GM13977 (cell line): Measurements from ENCODE around the gene PRF1.

ENCODE experiments used
- DNase-seq: peaks from one replicate; pipeline ENCODE4 v3.0.0; 2012; ENCODE audit warnings: low spot score
- in situ Hi-C: fragments of 300-500 bp; cut with MboI; formaldehyde crosslinking; loops from one replicate; pipeline ENCODE4 v1.12.0; 2022; ENCODE audit warnings: low sequenced_read_pairs, low pct_unique_long_range_greater_than_20kb, mixed read lengths, inconsistent platforms; ENCODE audit not compliant: unreplicated experiment
- TF ChIP-seq, protein P1 (sequence below): IDR thresholded peaks from 2 replicates; pipeline ENCODE4 v1.5.1; 2012; ENCODE audit warnings: mild to moderate bottlenecking, control low read depth; ENCODE audit not compliant: insufficient read depth; ENCODE audit errors: extremely low read depth, missing control alignments

PRF1 gene

DNA sequence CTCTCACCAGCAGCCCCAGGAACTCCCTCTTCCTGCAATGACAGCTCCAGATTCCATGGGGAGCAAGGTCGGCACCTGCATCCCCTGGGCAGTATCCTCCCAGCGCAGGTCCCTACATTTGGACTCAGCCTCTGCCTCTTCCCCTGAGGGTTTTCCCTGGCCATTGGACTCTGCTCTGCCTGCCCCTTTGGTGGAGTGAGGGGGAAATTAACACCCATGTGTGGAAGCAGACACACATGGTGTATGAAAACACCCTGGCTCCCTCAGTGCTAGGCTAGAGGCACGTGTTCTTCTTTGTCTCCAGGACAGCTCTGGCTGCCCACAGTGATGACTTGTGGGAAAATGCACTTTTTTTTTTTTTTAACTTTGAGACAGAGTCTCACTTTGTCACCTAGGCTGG, 8.4 kb downstream of the PRF1 start:
- TF ChIP-seq, protein P1, sequence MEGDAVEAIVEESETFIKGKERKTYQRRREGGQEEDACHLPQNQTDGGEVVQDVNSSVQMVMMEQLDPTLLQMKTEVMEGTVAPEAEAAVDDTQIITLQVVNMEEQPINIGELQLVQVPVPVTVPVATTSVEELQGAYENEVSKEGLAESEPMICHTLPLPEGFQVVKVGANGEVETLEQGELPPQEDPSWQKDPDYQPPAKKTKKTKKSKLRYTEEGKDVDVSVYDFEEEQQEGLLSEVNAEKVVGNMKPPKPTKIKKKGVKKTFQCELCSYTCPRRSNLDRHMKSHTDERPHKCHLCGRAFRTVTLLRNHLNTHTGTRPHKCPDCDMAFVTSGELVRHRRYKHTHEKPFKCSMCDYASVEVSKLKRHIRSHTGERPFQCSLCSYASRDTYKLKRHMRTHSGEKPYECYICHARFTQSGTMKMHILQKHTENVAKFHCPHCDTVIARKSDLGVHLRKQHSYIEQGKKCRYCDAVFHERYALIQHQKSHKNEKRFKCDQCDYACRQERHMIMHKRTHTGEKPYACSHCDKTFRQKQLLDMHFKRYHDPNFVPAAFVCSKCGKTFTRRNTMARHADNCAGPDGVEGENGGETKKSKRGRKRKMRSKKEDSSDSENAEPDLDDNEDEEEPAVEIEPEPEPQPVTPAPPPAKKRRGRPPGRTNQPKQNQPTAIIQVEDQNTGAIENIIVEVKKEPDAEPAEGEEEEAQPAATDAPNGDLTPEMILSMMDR = no peak
- in situ Hi-C loops = no loop called here
- DNase-seq = no peak

DNA sequence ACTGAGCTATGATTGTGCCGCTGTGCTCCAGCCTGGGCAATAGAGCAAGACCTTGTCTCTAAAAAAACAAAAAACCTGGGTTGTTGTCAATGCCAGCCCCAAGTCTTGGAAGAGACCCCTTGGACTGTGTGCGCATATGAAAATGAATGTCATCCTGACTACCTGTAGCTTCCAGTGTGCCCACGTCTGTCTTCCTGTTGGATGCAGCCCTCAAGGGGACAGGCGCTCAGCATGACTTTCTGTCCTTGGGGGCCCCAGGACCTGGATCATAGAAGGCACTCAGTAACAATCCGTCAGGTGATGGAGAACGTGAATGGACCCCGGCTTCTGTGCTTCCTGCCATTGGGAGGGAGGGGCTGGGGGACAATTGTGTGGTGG, 9.0 kb downstream of the PRF1 start:
- in situ Hi-C loops = no loop called here
- TF ChIP-seq, protein P1 = no peak
- no peak for DNase-seq

DNA sequence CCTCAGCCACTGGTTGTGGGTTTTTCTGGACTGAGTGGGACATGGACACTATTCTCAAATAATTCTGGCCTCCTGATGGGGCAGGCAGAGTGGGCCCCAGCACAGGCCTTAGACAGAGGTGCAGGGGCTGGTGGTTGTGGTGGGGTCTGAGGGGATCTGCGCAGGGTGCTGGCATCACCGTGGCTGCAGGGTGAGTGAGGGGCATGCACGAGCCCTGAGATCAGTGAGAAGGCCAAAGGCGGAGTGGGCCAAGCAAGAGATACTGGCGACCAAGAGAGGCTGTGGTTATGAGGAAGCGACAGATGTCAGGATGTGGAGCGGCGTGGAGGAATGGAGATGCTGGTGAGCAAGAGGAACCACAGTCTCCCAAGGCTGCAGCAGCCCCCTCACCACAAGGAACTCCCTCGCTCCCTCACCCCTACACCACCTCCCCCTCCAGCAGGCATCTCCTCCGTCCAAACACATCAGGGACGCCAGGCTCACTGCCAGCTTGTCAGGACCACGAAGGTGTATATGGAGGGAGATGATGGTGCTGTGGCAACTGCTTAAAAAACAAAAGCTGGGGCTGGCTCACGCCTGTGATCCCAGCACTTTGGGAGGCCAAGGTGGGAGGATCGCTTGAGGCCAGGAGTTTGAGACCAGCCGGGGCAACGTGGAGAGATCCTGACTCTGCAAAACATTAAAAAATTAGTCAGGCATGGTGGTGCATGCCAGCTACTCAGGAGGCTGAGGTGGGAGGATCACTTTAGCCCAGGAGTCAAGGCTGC, 9.6 kb downstream of the PRF1 start:
- TF ChIP-seq, protein P1 = no peak
- DNase-seq = no peak
- in situ Hi-C loops = no loop called here

DNA sequence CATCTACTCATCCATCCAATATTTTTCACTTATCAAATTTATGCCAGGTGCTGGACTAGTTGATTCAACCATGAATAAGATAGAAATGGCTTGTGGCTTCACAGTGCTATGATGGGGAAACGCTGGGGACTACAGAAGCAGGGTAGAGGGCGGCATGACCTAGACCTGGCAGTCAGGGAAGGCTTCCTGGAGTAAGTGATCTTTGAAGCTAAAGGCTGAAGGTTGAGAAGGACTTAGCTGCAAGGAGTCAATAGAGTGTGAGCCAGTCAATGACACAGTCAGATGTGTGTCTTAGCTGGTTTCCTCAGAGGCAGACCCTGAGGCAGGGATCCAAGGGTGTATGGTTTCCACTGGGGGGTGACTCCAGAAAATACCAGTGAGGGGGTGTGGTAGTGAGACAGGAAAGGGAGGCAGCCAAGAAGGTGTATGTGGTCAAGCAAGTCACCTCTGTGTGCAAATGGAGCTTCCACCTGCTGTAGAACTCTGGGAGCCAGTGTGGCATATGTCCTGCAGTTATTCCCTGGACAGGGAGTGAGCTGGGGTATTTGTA, 10.3 kb downstream of the PRF1 start:
- no peak for DNase-seq
- in situ Hi-C loops = no loop called here
- TF ChIP-seq, protein P1 = no peak

DNA sequence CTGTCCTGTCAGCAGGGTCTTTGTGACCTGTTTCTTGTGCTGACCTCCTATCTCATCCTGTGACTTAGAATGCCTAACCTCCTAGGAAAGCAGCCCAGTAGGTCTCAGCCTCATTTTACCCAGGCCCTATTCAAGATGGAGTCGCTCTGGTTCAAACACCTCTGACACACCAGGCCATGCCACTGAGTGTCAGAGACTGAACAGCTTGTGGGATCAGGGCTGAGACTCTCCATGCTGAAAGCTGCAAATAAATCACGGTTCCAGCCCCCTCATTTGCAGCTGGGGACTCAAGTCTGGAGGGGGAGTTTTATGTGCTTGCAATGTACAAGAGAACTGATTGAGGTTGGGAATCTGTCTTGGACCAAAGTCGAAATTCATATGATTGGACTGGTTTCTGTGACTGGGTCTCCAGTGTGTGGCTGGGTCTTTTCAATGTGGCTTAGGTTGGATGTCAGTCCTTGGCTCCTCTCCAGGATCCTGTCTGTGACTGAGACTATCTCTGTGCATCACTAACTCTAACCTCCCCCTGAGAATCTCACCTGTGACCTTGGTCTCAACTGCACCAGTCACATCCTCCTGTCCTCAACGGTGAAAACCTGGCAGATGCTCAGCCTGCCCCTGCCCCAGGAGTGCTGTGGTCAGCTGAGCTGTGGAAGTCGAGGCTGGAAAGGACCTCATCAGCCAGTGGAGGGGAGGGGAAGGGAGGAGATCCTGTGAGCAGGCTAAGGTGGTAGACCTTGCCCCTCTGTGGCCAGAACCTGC, 11.7 kb downstream of the PRF1 start:
- in situ Hi-C loops = no loop called here
- TF ChIP-seq, protein P1 = no peak
- DNase-seq = no peak

DNA sequence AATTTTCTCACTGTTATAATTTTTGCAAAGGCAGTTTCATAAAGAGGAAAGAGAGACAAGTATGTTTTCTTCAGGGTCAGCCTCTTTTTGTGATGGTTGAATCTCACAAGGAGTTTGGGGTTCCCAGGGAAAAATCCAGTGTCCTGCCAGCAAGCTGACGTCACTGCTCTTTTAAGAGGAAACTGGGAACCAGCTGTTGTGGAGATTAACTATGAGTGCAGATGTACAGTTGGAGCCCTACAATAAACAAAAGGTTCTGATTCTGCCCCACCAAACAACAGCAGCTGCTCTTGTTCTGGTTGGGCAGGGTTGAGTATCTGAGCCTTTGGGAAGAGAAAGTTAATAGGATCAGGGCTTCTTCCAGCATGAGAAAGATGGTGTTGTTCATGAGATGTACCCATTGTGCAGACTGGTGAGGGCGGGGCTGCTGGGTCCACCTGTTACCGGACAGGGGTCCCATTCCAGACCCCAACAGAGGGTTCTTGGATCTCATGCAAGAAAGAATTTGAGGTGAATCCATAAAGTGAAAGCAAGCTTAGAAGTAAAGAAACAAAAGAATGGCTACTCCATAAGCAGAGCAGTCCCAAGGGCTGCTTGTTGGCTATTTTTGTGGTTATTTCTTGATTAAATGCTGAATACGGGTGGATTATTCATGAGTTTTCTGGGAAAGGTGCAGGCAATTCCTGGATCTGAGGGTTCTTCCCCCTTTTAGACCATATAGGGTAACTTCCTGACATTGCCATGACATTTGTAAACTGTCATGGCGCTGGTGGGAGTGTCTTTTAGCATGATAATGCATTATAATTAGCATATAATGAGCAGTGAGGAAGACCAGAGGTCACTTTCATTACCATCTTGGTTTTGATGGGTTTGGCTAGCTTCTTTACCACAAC, 12.5 kb downstream of the PRF1 start:
- TF ChIP-seq, protein P1 = no peak
- no peak for DNase-seq
- in situ Hi-C loops = no loop called here
